ENCODE measurements around the gene FBXW2. TPM values are rescaled to one million over a fixed set of nuclear protein-coding genes. Genes with fewer than 3 reads are reported as not detected.

The FBXW2 gene
- polyA plus RNA-seq, 1 of the 3 experiments (the other 2 are of a cell fraction) = 40.1 TPM

- H3K4me2 ChIP-seq = no peak overlapping the region
- H2AFZ ChIP-seq (ENCODE audit: low read depth) = no peak overlapping the region
- H3K27ac ChIP-seq (ENCODE audit: low read depth in 2 of 2, low read length in 1 of 2) = no peak overlapping the region
- no peaks in the 10 kb centered on the region for H3K4me1 ChIP-seq (ENCODE audit: control insufficient read depth in 1 of 2, insufficient read depth in 2 of 2, low read depth in 1 of 2, low read length in 1 of 2)
- DNase-seq = no peak
- no peak overlapping the region for H3K4me3 ChIP-seq (ENCODE audit: low read depth in 2 of 2, low read length in 1 of 2)
- ChIA-PET POLR2A (no interaction called here), CTCF (no interaction called here)
- WGBS (ENCODE audit: low lambda C conversion rate) = 91% methylated on average over 4 of the region's 4 CpGs
- H3K36me3 ChIP-seq (replicated peaks in 1 of 2; ENCODE audit: control insufficient read depth in 1 of 2, insufficient read depth in 2 of 2, low read length in 1 of 2) = peaks cover 81 to 93% of the 10 kb centered on the region in 2 experiments
- peaks cover 8% of the 10 kb centered on the region for H3F3A ChIP-seq (replicated peaks; ENCODE audit: insufficient read depth)
- H3K9ac ChIP-seq = no peak overlapping the region
- no peaks in the 10 kb centered on the region for H3K79me2 ChIP-seq (ENCODE audit: insufficient read depth)
- H3K9me3 ChIP-seq = no peaks in the 10 kb centered on the region
- no peaks in the 10 kb centered on the region for H4K20me1 ChIP-seq (ENCODE audit: insufficient read depth)
- H3K27me3 ChIP-seq (ENCODE audit: insufficient read depth) = no peaks in the 10 kb centered on the region
- no peaks in the 10 kb centered on the region for H3K9me2 ChIP-seq
- TF ChIP-seq TEAD4 (IDR thresholded peaks at IDR 0.05; ENCODE audit: borderline replicate concordance, insufficient read depth) = no peak
- no peak for TF ChIP-seq FOXJ3 (CRISPR knock-in tag; IDR thresholded peaks at IDR 0.05)
- no peak for TF ChIP-seq REST (IDR thresholded peaks at IDR 0.05; ENCODE audit: low read depth, low read length)
- TF ChIP-seq EP300 (IDR thresholded peaks at IDR 0.05; ENCODE audit: borderline replicate concordance in 1 of 2, low read depth in 1 of 2, low read length in 1 of 2) = no peak
- TF ChIP-seq PBX3 (IDR thresholded peaks at IDR 0.05) = no peak
- no peak for TF ChIP-seq CHD2 (IDR thresholded peaks at IDR 0.05; ENCODE audit: low read length, partially characterized antibody)
- TF ChIP-seq USF1 (IDR thresholded peaks at IDR 0.05; ENCODE audit: borderline replicate concordance, low read depth) = no peak
- no peak for TF ChIP-seq TCF12 (IDR thresholded peaks at IDR 0.05)
- no peak for TF ChIP-seq RAD21 (IDR thresholded peaks at IDR 0.05; ENCODE audit: low read length)
- no peak for TF ChIP-seq FOSL2 (IDR thresholded peaks at IDR 0.05; ENCODE audit: borderline replicate concordance, low read depth)
- TF ChIP-seq FOXM1 (IDR thresholded peaks at IDR 0.05; ENCODE audit: low read depth) = no peak
- TF ChIP-seq YY1 (IDR thresholded peaks at IDR 0.05; ENCODE audit: low read depth) = no peak
- TF ChIP-seq RFX5 (IDR thresholded peaks at IDR 0.05; ENCODE audit: low read length) = no peak
- no peak for TF ChIP-seq NRF1 (IDR thresholded peaks at IDR 0.05; ENCODE audit: low read depth, low read length)
Observed at GRCh38 chr9:120820095-120820494, 26.9 kb upstream of the FBXW2 start.
